ENCODE results near the gene FAM107B. TPM values are rescaled to one million over a fixed set of nuclear protein-coding genes. Genes with fewer than 3 reads are reported as not detected.

Gene FAM107B
- total and polyA plus RNA-seq, 2 of the 13 experiments (the other 11 are each of a cell fraction or from before 2014, with no cell fraction given) = 15.7 to 24.8 TPM

GRCh38 chr10:14707481-14707880 is 67.2 kb downstream of the FAM107B start:
- DNase-seq (ENCODE audit: low spot score) = no peak
- Histone ChIP-seq H3K4me1 (ENCODE audit: insufficient read depth, low read length) (no peaks in the 10 kb centered on the region), H3K27ac (ENCODE audit: extremely low read length, insufficient read depth, low read length) (no peak overlapping the region), H3K9me3 (ENCODE audit: low read length) (no peaks in the 10 kb centered on the region), H3K79me2 (ENCODE audit: insufficient read depth, low read length) (no peaks in the 10 kb centered on the region), H3K4me3 (replicated peaks in 1 of 3; ENCODE audit: insufficient read depth in 1 of 3, low read depth in 2 of 3, low read length in 3 of 3) (no peak overlapping the region), H3K36me3 (replicated peaks in 1 of 2; ENCODE audit: control insufficient read depth in 1 of 2, insufficient read depth in 2 of 2, low read length in 2 of 2) (no peaks in the 10 kb centered on the region), H3K4me2 (ENCODE audit: low read depth, low read length) (no peak overlapping the region), H4K20me1 (ENCODE audit: insufficient read depth, low read length) (no peaks in the 10 kb centered on the region), H2AFZ (ENCODE audit: low read length) (no peak overlapping the region), H3K9ac (ENCODE audit: insufficient read depth, low read depth, low read length) (no peak overlapping the region), H3K27me3 (ENCODE audit: control insufficient read depth in 1 of 2, insufficient read depth in 2 of 2, low read length in 2 of 2) (no peaks in the 10 kb centered on the region)
- ChIA-PET CTCF (ENCODE audit: low intra/inter-chr PET ratio, low total read pairs) (no interaction called here), POLR2A (no interaction called here)
- in situ Hi-C loops (cut with HindIII; ENCODE audit: extremely low pct_ligation_motif_present, low pct_unique_long_range_greater_than_20kb) = no loop called here
- ATAC-seq = no peak
- no peak for TF ChIP-seq ZBTB39 (CRISPR knock-in tag; IDR thresholded peaks at IDR 0.05)
- no peak for TF ChIP-seq ZBTB3 (CRISPR knock-in tag; IDR thresholded peaks at IDR 0.05; ENCODE audit: borderline replicate concordance, low read depth)
- no peak for TF ChIP-seq IRF9 (CRISPR knock-in tag; IDR thresholded peaks at IDR 0.05; ENCODE audit: borderline replicate concordance)
- TF ChIP-seq ZNF761 (CRISPR knock-in tag; conservative IDR thresholded peaks at IDR 0.05) = no peak
- TF ChIP-seq SP2 (CRISPR knock-in tag; IDR thresholded peaks at IDR 0.05) = no peak
- no peak for TF ChIP-seq ZFP90 (CRISPR knock-in tag; IDR thresholded peaks at IDR 0.05; ENCODE audit: borderline replicate concordance)
- no peak for TF ChIP-seq ZFP41 (CRISPR knock-in tag; IDR thresholded peaks at IDR 0.05; ENCODE audit: borderline replicate concordance)
- TF ChIP-seq ZNF772 (CRISPR knock-in tag; IDR thresholded peaks at IDR 0.05) = no peak
- no peak for TF ChIP-seq ZNF235 (CRISPR knock-in tag; IDR thresholded peaks at IDR 0.05; ENCODE audit: borderline replicate concordance)
- no peak for TF ChIP-seq SKI (IDR thresholded peaks at IDR 0.05; ENCODE audit: partially characterized antibody)
- intact Hi-C loops (cut with micrococcal nuclease; ENCODE audit: unreplicated experiment) = no loop called here
- WGBS (ENCODE audit: low lambda C conversion rate) = 5% methylated on average over 2 of the region's 4 CpGs
- FAIRE-seq = no peak
- no TSS peak for BruUV-seq (replicated peaks)
